GM04504 (cell line): Measurements from ENCODE around the gene ADCY3.

Source experiments
- DNase-seq: peaks from one replicate; pipeline ENCODE4 v3.0.0-alpha.2; 2012; ENCODE audit warnings: low read depth

Gene ADCY3

GRCh38 chr2:24830351-24830750 lies 89.7 kb downstream of the ADCY3 start:
- no peak for DNase-seq

- DNase-seq: no peak
Observed at GRCh38 chr2:24828238-24828996, 91.6 kb downstream of the ADCY3 start.

GRCh38 chr2:24827321-24828237 lies 92.5 kb downstream of the ADCY3 start:
- peak; percentile 61 for DNase-seq

DNA sequence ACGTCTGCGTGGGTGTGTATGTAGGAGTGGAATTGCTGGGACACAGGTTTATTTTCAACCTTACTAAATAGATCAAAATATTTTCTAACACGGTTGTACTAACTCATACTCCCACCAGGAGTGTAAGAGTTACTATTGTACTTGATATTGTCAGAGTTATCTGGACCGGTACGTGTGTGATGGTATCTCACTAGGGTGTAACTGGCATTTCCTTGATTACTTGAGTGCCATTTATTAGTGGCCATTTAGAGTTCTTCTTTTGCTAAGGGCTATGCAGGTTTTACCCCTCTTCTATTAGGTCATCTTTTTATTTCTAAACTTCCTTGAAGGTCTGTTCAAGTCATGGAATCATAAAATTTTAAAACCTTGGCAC lies 93.3 kb downstream of the ADCY3 start:
- no peak for DNase-seq

GRCh38 chr2:24825883-24826772 lies 93.9 kb downstream of the ADCY3 start:
- no peak for DNase-seq

DNA sequence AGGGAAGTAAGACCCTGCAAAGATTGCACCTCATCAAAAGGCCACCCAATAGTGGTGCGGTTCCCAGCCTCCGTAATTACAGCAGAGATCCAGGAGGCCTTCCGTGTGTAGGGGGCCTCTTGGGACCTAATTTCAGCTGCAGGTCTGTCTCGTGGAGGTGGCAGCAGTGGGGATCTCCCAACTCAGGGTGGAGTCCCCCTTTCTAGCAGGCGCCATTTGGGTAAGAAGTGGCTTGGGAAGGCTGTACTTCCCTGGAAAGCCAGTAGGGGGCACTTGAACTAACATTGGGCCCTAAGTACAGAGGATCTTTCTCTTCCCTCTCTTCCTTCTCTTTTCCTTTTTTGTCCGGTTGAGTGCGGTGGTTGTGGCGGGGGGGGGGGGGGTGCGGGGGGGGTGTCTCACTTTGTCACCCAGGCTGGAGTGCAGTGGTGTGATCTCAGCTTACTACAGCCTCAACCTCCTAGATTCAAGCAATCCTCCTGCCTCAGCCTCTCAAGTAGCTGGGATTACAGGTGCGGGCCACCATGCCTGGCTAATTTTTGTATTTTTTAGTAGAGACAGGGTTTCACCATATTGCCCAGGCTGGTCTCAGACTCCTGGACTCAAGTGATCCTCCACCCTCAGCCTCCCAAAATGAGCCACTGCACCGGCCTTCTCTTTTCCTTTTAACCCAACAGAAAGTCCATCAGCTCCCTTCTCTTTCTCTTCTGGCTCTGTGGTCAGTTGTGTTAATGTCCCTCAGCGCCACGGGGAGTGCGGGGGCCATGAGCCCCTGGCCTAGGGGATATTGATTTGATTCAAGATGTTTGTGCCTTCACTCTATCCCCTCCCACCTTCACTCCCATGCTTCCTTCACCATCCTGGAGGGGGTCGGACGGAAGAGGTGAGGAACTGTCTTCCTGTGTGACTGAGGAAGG lies 94.8 kb downstream of the ADCY3 start:
- DNase-seq: no peak

DNA sequence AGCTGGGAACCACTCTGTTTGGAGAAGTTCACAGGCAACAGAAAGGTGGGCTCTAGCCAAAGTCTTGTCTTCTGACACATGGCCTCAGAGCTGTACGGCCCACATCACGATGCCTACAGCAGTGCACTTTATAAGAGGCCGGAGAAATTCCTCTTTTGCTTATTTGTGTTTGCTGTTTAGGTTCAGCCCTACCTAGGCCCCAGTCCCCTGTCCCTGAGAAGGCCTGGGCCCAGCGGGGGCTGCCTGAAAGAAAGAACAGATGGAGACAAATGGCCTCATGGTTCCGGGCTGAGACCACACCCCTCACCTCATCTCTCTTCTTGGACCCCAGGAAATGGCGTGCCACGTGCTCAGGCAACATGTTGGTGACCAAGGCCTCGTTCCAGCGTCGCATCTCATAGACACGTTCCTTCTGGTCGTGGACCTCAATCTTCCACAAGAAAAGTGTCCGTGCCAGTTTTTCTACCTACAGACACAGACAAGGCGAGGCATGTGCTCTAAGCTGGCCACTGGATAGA lies 95.9 kb downstream of the ADCY3 start:
- DNase-seq: no peak

GRCh38 chr2:24822049-24822706 lies 97.9 kb downstream of the ADCY3 start:
- DNase-seq: no peak

GRCh38 chr2:24821433-24821891 lies 98.6 kb downstream of the ADCY3 start:
- no peak for DNase-seq

DNA sequence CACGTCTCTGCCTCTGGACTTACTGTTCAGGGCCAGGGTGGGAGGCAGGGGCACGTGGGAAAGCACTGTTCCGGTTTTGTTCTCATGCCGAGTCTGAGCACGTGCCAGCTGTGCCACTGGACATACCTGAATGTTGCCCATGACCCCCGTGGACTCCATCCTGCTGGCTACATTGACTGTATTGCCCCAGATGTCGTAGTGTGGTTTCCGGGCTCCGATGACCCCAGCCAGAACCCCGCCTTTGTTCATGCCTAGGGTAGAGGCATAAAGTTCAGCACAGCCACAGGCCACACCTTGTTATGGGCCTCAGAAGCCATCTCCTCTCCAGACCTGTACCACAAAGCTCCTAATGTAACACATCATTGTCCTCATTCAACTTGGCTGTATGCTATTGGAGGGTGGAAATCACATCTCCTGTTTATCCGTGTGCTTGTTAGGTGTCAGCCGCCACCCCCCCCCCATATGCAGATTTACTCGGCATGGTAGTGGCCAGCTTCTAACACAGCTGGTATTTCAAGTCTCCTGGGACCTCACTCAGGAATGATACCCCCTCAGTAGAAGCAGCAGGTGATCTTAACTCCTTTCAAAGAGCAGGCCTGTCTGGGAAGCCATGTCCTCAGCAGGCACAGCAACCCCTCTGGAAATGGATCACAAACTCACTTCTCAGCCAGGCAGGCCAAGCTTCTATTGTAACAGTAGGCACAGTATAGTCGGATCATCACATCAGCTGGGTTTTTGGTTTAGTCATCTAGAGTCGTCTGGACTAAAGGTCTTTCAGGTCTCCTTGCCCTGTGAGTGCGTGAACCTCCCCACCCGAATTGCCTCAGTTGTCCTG lies 99.2 kb downstream of the ADCY3 start:
- no peak for DNase-seq

GRCh38 chr2:24820175-24820513 lies 99.9 kb downstream of the ADCY3 start:
- DNase-seq: no peak

- DNase-seq: no peak
Observed at GRCh38 chr2:24819442-24820174, 100.4 kb downstream of the ADCY3 start.

- DNase-seq: no peak
Observed at GRCh38 chr2:24818721-24819167, 101.3 kb downstream of the ADCY3 start.

DNA sequence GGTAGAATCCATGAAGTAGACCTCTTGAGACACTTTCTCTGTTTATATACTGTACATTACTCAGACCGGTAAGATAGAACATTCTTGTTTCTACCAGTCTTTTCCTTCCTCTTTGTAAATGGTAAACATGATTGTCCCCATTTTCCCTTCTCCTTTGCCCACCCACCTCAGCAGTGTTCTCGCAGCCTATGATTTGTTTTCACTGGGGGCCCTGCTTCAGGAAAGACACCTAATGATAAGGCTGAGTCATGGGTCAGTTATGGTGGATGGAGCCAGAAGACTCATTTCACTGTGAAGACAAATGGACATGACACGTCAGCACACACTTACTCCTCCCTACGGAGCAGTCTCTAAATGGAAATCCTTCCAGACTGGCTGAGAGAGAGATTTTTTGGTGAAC lies 103.2 kb downstream of the ADCY3 start:
- peak; percentile 49 for DNase-seq

- no peak for DNase-seq
Observed at GRCh38 chr2:24816404-24816803, 103.6 kb downstream of the ADCY3 start.

GRCh38 chr2:24815171-24815570 lies 104.9 kb downstream of the ADCY3 start:
- DNase-seq: no peak

DNA sequence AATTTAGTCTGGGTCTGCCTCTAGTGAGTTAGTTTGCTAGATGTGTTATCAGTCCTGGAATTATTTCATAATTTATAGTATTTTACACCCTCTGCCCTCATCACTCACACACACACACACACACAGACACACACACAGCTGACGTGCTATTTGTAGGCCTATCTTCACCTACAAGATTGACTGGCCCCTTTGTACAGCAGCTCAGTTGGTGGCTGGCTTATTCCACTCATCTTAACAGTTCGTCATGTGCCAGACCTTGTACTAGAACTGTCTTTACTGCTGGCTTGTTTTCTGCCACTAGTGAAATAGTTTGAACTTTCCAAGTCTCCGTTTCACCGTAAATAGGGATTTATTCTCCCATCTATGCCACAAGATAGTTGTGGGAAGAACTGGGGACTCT lies 105.5 kb downstream of the ADCY3 start:
- DNase-seq: no peak

GRCh38 chr2:24813691-24814137 lies 106.3 kb downstream of the ADCY3 start:
- no peak for DNase-seq
